Ovary (tissue), 9 donors: ENCODE results near the gene IL17B. TPM values are rescaled to one million over a fixed set of nuclear protein-coding genes. Genes with fewer than 3 reads are reported as not detected.

Source experiments
- DNase-seq, 5 donors: peaks; one replicate each; pipeline ENCODE4 v3.0.0-alpha.2; 2019 to 2020
- H3K27ac ChIP-seq, 2 donors: fragments of 200-600 bp; one replicate each; pipeline versions ENCODE4 v1.5.1 to v1.8.0; 2019 to 2022
- H3K27me3 ChIP-seq: fragments of 200-600 bp; one replicate; pipeline ENCODE4 v1.8.0; 2022
- H3K36me3 ChIP-seq: fragments of 200-600 bp; sonication (generic); one replicate; pipeline ENCODE4 v1.5.1; 2019
- H3K4me1 ChIP-seq: one replicate; pipeline ENCODE4 v1.8.1; 2013; ENCODE audit warnings: mild to moderate bottlenecking, moderate library complexity; ENCODE audit not compliant: insufficient read depth
- H3K4me3 ChIP-seq: fragments of 200-600 bp; sonication (generic); one replicate; pipeline ENCODE4 v1.5.1; 2017
- H3K9me3 ChIP-seq, 2 donors: fragments of 200-600 bp in 1 of 2; sonication (generic) in 1 of 2; one replicate each; pipeline versions ENCODE4 v1.5.1 to v1.8.1; 2013 to 2019; ENCODE audit warnings: mild to moderate bottlenecking in 1 of 2, moderate library complexity in 1 of 2
- CTCF ChIP-seq, 3 donors: fragments of 450-650 bp in 2 of 3; fragments of 200-600 bp in 1 of 3; IDR thresholded peaks; one replicate each; pipeline versions ENCODE4 v1.5.1 to v1.8.0; 2016 to 2022; ENCODE audit warnings: antibody characterized with exemption in 3 of 3, mild to moderate bottlenecking in 1 of 3
- EP300 ChIP-seq: sonication (generic); formaldehyde crosslinking; IDR thresholded peaks from one replicate; pipeline ENCODE4 v1.6.1; 2017; ENCODE audit warnings: antibody characterized with exemption
- POLR2A ChIP-seq: fragments of 450-650 bp; IDR thresholded peaks from one replicate; pipeline ENCODE4 v1.6.1; 2017; ENCODE audit warnings: antibody characterized with exemption, mild to moderate bottlenecking, moderate library complexity
- whole genome bisulfite sequencing, 3 donors: extraction: QIAGEN DNeasy Blood & Tissue Kit in 1 of 3; methylation state at CpG; one replicate each; pipeline versions ENCODE4 v1.1.5 to v1.1.7; 2013 to 2017; 5-methylcytosine and 5-hydroxymethylcytosine counted together
- intact Hi-C, 4 donors: fragments of 100-400 bp; cut with DNase I; formaldehyde crosslinking; loops; one replicate each; pipeline versions ENCODE4 v1.11.0 to v1.15.1; 2022 to 2023
- polyA plus RNA-seq, 2 donors: library from polyadenylated mRNA; stranded (reverse); fragments of 200-250 nt in 1 of 2; fragments of 350-450 nt in 1 of 2; fragmentation: Illumina TruSeq in 1 of 2; extraction: RNeasy Lipid Tissue Mini Kit (QIAGEN cat#74804) in 1 of 2; gene quantifications; one replicate each; pipeline ENCODE4 v1.2.3, GENCODE V29; 2013 to 2014
- total RNA-seq, 7 donors: library from RNA; depleted of rRNA in 2 of 7; stranded (reverse); fragments of >200 nt in 2 of 7; fragmentation: NEBNext Ultra II Directional in 3 of 7; extraction: Animal tissue kit (Norgen Biotek cat#: 25700) in 3 of 7; gene quantifications; one replicate each; pipeline versions ENCODE4 v1.1.0 to v1.2.4, GENCODE V29; 2016 to 2023
- donor health status: DM: no; HTN: no; CAD: no; lungs with moderate emphysema.
- donor health status: DM: no; HTN: no; CAD: no.
- donor health status: Bipolar disorder and iron deficiency.
- donor health status: DM: yes; HTN: yes; CAD: no.
- donor health status: DM: no; HTN: no; CAD: no.
- donor health status: DM: yes; HTN: yes; CAD: no.

The IL17B gene
- total and polyA plus RNA-seq, 9 donors = 0.47 to 1.7 (median 0.54) TPM; not detected in 6

GRCh38 chr5:149409268-149409948 lies 30.3 kb upstream of the IL17B start:
- Histone ChIP-seq H3K27ac (peak overlapping the region; percentile 79 to 92), H3K4me3 (peak overlapping the region; percentile 54), H3K27me3 (no peaks in the 10 kb centered on the region), H3K4me1 (peaks cover 35% of the 10 kb centered on the region), H3K9me3 (no peaks in the 10 kb centered on the region), H3K36me3 (no peaks in the 10 kb centered on the region)
- WGBS, 3 donors = 1 to 13% (median 7%) methylated on average over 6 of the region's 6 CpGs
- no peak for TF ChIP-seq EP300
- TF ChIP-seq CTCF (IDR thresholded peaks at IDR 0.05) = no peak
- TF ChIP-seq POLR2A = no peak
- intact Hi-C loops = no loop called here
- peak; percentile 10 to 36 (median 21) for DNase-seq

- 8 to 12% (median 8%) methylated on average over 12 of the region's 12 CpGs for WGBS, 3 donors
- no peak for TF ChIP-seq EP300
- no peak for TF ChIP-seq POLR2A
- TF ChIP-seq CTCF (IDR thresholded peaks at IDR 0.05) = no peak
- no peaks in the 10 kb centered on the region for H3K27me3 ChIP-seq
- no peaks in the 10 kb centered on the region for H3K36me3 ChIP-seq
- H3K4me3 ChIP-seq = peak overlapping the region; percentile 54
- peak overlapping the region; percentile 79 to 92 for H3K27ac ChIP-seq
- peak in 4 of 5 donors; percentile 9 to 29 (median 14) for DNase-seq
- intact Hi-C loops = no loop called here
- peaks cover 36% of the 10 kb centered on the region for H3K4me1 ChIP-seq
- H3K9me3 ChIP-seq = no peaks in the 10 kb centered on the region
These were observed 29.4 kb upstream of the IL17B start for GRCh38 chr5:149408252-149409099.

GRCh38 chr5:149407323-149408251 lies 28.5 kb upstream of the IL17B start:
- Histone ChIP-seq H3K27ac (peak overlapping the region; percentile 79 to 92), H3K4me3 (peak overlapping the region; percentile 54), H3K27me3 (no peaks in the 10 kb centered on the region), H3K4me1 (peaks cover 27% of the 10 kb centered on the region), H3K36me3 (no peaks in the 10 kb centered on the region), H3K9me3 (no peaks in the 10 kb centered on the region)
- 1 to 11% (median 6%) methylated on average over 11 of the region's 11 CpGs for WGBS, 3 donors
- intact Hi-C loops = no loop called here
- peak in 3 of 5 donors; percentile 23 to 39 (median 29) for DNase-seq
- TF ChIP-seq POLR2A = no peak
- TF ChIP-seq CTCF (IDR thresholded peaks at IDR 0.05) = no peak
- no peak for TF ChIP-seq EP300

- peak overlapping the region; percentile 54 for H3K4me3 ChIP-seq
- 3 to 18% (median 4%) methylated on average over 4 of the region's 4 CpGs for WGBS, 3 donors
- peak overlapping the region; percentile 79 to 92 for H3K27ac ChIP-seq
- H3K27me3 ChIP-seq = no peaks in the 10 kb centered on the region
- H3K36me3 ChIP-seq = no peaks in the 10 kb centered on the region
- DNase-seq = no peak
- H3K4me1 ChIP-seq = peaks cover 25% of the 10 kb centered on the region
- intact Hi-C loops = no loop called here
- H3K9me3 ChIP-seq = no peaks in the 10 kb centered on the region
- TF ChIP-seq CTCF (IDR thresholded peaks at IDR 0.05) (no peak), POLR2A (no peak), EP300 (no peak)
These were observed 27.9 kb upstream of the IL17B start for GRCh38 chr5:149406979-149407306.
